GM12878 (cell line): ENCODE results near the gene HNRNPAB.

Experiments used
- BRCA1 ChIP-seq: IDR thresholded peaks from 2 replicates; pipeline ENCODE4 v1.6.1; 2011; ENCODE audit warnings: low read depth, low read length, improper control_type of control experiment
- CBFB ChIP-seq: IDR thresholded peaks from 2 replicates; pipeline ENCODE4 v1.6.1; 2016; ENCODE audit warnings: antibody characterized with exemption, low read depth
- POLR2AphosphoS5 ChIP-seq: IDR thresholded peaks from 2 replicates; pipeline ENCODE4 v1.6.1; 2011; ENCODE audit warnings: mild to moderate bottlenecking, low read length, inconsistent platforms
- RBBP5 ChIP-seq: fragments of 200-600 bp; sonication (generic); conservative IDR thresholded peaks from 2 replicates; pipeline ENCODE4 v1.6.1; 2016

GRCh38 chr5:178211095-178212048 is 7.0 kb downstream of the HNRNPAB start:
- TF ChIP-seq BRCA1 (no peak), CBFB (no peak), RBBP5 (no peak), POLR2AphosphoS5 (no peak; the same call in 1 of the 2 replicates)
